ENCODE data around the gene NID2. TPM values are rescaled to one million over a fixed set of nuclear protein-coding genes. Genes with fewer than 3 reads are reported as not detected.

The NID2 gene
- total RNA-seq, 4 donors from 2014 or later, result 0.17 to 3.0 (median 1.1) TPM

- WGBS, 2 donors, result 72 to 74% methylated on average over 7 of the region's 7 CpGs
- H3K4me3 ChIP-seq (ENCODE audit: low read depth, poor library complexity, severe bottlenecking), result no peak overlapping the region
- intact Hi-C loops (cut with DNase I; ENCODE audit: low total_unique reads), result no loop called here
- no peak for DNase-seq (ENCODE audit: low spot score in 2 of 2)
- TF ChIP-seq, protein P1, sequence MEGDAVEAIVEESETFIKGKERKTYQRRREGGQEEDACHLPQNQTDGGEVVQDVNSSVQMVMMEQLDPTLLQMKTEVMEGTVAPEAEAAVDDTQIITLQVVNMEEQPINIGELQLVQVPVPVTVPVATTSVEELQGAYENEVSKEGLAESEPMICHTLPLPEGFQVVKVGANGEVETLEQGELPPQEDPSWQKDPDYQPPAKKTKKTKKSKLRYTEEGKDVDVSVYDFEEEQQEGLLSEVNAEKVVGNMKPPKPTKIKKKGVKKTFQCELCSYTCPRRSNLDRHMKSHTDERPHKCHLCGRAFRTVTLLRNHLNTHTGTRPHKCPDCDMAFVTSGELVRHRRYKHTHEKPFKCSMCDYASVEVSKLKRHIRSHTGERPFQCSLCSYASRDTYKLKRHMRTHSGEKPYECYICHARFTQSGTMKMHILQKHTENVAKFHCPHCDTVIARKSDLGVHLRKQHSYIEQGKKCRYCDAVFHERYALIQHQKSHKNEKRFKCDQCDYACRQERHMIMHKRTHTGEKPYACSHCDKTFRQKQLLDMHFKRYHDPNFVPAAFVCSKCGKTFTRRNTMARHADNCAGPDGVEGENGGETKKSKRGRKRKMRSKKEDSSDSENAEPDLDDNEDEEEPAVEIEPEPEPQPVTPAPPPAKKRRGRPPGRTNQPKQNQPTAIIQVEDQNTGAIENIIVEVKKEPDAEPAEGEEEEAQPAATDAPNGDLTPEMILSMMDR (IDR thresholded peaks at IDR 0.05), result no peak
- no peak for TF ChIP-seq POLR2A (IDR thresholded peaks at IDR 0.05)
Measured at GRCh38 chr14:52020866-52021717, 47.8 kb downstream of the NID2 start.

GRCh38 chr14:52020161-52020714 is 48.6 kb downstream of the NID2 start:
- WGBS, 2 donors, result 78% methylated on average over 5 of the region's 5 CpGs
- no peak for DNase-seq (ENCODE audit: low spot score in 2 of 2)
- no peak overlapping the region for H3K4me3 ChIP-seq (ENCODE audit: low read depth, poor library complexity, severe bottlenecking)
- TF ChIP-seq POLR2A (IDR thresholded peaks at IDR 0.05), result no peak
- TF ChIP-seq, protein P1 (IDR thresholded peaks at IDR 0.05), result no peak
- intact Hi-C loops (cut with DNase I; ENCODE audit: low total_unique reads), result no loop called here

DNA sequence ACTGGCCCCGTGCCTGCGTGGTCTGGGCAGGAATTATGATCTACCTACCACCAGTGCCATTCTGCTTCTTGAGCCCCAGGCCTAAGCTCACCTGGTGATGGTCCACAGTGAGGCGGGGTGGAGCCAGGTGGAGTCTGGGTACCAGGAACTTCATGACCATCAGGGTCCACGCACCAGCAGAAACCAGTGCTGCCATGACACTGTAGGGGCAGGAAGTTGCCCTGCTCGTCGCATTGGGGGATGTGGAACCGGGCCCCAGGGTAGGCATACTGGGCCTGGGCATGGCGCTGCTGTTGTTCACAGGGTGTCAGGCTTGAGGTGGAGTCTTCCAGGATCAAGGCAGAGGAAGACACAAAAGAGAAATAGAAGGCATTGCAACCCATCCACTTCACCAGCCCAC is 49.9 kb downstream of the NID2 start:
- intact Hi-C loops (cut with DNase I; ENCODE audit: low total_unique reads), result no loop called here
- H3K4me3 ChIP-seq (ENCODE audit: low read depth, poor library complexity, severe bottlenecking), result no peak overlapping the region
- WGBS, 2 donors, result 94 to 98% methylated on average over 8 of the region's 8 CpGs
- TF ChIP-seq, protein P1 (IDR thresholded peaks at IDR 0.05), result no peak
- TF ChIP-seq POLR2A (IDR thresholded peaks at IDR 0.05), result no peak
- DNase-seq (ENCODE audit: low spot score in 2 of 2), result no peak

DNA sequence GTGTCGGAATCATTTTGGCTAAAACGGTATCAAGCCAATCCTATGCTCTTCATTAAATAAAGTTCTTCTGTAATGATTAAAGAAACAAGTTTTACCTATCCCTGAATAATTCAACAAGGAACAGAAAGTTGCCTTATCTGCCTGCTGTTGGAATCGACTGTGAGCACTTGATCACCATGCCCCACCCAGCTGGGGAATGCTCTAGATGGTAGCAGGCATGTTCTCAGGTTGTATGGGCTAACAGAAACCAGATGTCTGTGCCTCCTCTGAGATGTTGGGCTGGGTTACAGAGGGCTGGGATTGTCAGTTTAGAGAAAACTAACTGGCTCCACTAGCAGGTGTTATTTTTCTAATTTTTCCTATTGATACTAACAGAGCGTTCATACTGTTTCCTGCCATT is 50.6 kb downstream of the NID2 start:
- no peak for DNase-seq (ENCODE audit: low spot score in 2 of 2)
- intact Hi-C loops (cut with DNase I; ENCODE audit: low total_unique reads), result no loop called here
- H3K4me3 ChIP-seq (ENCODE audit: low read depth, poor library complexity, severe bottlenecking), result no peak overlapping the region
- WGBS, 2 donors, result 71 to 74% methylated on average over 4 of the region's 4 CpGs
- TF ChIP-seq, protein P1 (IDR thresholded peaks at IDR 0.05), result no peak
- no peak for TF ChIP-seq POLR2A (IDR thresholded peaks at IDR 0.05)

- no peak overlapping the region for H3K4me3 ChIP-seq (ENCODE audit: low read depth, poor library complexity, severe bottlenecking)
- intact Hi-C loops (cut with DNase I; ENCODE audit: low total_unique reads), result no loop called here
- TF ChIP-seq POLR2A (IDR thresholded peaks at IDR 0.05), result no peak
- TF ChIP-seq, protein P1 (IDR thresholded peaks at IDR 0.05), result no peak
- WGBS, 2 donors, result 76 to 80% methylated on average over 8 of the region's 8 CpGs
- no peak for DNase-seq (ENCODE audit: low spot score in 2 of 2)
Measured at GRCh38 chr14:52015411-52016030, 53.3 kb downstream of the NID2 start.

Data from lower leg skin (tissue), 4 donors.